GM19467 (cell line): ENCODE data around the gene NPW.
A peak's percentile ranks its signal among the peaks of the same experiment; 100 is the strongest.

Experiments
- ATAC-seq: cut with Tn5 transposase; IDR thresholded peaks from one replicate; pipeline ENCODE4 v1.9.1; 2021; ENCODE audit warnings: mild to moderate bottlenecking, moderate library complexity; ENCODE audit not compliant: unreplicated experiment

NPW gene

DNA sequence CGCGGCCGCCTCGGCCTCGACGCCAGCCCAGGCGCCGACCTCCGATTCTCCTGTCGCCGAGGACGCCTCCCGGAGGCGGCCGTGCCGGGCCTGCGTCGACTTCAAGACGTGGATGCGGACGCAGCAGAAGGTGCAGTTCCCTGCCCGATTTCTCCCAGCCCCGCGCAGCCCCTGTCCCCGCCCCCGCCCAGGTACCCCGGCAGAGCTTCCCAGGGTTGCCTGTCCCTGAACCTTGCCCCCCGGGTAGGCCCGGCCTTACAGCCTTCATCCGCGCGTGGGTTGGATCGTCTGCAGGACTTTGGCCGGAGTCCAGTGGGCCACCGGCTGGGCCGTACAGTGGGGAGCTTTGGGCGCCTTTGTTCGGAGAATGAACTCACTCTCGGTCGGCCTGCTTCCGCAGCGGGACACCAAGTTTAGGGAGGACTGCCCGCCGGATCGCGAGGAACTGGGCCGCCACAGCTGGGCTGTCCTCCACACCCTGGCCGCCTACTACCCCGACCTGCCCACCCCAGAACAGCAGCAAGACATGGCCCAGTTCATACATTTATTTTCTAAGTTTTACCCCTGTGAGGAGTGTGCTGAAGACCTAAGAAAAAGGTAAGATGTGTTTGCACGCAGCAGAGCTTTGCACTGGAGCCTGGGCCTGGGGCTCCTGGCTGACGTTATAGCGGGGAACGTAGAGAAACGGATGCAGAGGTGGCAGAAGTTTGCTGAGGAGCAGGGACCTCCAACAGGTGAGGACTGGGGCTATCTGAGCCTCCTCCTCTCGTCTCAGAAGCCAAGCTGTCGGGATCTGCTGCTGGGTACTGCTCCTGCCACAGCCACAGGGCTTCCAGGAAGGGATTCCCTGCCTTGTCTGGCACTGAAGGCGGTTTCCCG is 35.0 kb upstream of the NPW start:
- peak; percentile 4 for ATAC-seq

DNA sequence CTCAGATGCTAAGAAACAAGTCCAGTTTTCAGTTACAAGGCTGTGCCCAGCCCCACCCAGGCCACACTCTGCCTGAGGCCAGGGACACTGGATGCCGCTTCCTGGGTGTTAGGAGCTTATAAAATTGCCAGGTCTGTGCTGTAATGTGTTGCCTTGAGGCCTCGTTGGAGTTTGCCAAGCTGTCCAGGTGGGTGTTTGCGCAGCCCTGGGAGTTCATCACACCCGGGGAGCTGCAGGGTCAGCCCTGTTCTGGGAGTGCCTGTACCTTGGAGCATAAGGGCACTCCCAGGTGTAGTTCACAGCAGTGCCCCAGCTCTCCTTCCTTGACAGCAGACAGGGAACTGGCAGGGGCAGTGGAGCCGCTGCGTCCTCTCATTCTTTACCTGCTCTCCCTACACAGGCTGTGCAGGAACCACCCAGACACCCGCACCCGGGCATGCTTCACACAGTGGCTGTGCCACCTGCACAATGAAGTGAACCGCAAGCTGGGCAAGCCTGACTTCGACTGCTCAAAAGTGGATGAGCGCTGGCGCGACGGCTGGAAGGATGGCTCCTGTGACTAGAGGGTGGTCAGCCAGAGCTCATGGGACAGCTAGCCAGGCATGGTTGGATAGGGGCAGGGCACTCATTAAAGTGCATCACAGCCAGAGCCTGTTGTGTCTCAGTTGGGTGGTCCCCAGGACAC is 34.0 kb upstream of the NPW start:
- no peak for ATAC-seq

DNA sequence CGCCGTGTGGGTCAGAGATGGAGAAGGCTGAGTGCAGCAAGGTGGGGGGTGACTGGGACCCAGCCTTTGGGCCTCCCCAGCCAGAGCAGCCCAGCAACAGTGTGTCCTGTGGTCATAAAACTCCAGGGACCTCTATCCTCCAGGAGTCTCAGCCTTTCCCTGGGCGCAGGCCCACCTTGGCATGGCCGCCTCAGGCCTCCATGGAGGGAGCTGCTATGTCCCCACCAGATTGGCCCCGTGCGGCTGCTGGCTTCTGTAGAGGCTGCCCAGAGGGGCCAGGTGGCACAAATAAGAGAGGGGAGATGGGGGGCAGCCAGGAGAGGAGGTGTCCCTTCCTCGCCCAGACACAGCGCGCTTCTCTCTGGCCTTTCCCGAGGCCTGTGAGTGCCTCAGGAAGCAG is 32.4 kb upstream of the NPW start:
- no peak for ATAC-seq

DNA sequence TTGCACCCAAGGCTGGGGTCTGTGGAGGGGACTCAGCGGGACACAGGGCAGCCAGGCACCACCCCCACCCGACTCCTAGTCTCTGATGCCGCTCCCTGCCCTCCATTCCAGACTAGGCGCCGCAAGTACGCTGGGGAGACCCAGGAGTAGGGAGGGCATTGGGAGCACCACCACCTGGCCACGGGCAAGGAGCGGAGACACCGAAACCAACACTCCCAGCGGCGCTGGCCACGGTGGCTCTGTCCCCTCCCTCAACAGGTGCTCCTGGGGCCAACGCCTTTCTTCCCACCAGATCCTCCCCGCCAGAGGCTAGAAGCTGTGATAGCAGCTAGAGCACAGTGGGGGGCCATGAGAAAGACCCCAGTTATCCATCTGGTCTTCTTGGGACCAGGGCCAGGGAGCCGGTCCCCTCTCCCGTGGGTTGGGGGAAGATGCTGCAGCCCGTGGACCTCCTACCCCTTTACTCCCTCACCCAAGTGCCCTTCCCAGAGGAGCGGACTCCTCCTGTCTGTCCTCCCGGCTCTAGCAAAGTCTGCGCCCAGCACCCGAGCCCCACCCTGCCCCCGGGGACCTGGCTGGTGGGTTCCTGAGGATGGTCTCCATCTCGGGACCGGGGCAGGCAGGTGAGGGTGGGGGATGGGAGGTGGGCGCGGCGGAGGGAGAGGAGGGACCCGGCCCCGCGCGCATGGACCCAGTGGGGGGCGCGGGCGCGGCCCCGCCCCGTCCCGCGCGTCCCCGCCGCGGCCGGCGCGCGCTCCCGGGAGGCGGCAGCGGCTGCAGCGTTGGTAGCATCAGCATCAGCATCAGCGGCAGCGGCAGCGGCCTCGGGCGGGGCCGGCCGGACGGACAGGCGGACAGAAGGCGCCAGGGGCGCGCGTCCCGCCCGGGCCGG is 30.1 kb upstream of the NPW start, which contains the start of gene SYNGR3:
Gene SYNGR3, plus strand, starts transcription at position 762 of the 892 bp plus-strand sequence. CDS start 133 bp downstream, outside the sequence.
- ATAC-seq, result no peak

DNA sequence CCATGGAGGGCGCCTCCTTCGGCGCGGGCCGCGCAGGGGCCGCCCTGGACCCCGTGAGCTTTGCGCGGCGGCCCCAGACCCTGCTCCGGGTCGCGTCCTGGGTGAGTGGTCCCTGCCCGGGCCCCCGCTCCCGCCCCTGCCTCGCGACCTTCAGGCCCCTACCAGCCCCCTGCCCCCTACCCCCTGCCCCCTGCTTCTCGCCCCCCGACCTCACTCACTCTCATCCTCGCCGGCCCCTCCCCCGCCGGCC is 29.6 kb upstream of the NPW start:
- no peak for ATAC-seq

DNA sequence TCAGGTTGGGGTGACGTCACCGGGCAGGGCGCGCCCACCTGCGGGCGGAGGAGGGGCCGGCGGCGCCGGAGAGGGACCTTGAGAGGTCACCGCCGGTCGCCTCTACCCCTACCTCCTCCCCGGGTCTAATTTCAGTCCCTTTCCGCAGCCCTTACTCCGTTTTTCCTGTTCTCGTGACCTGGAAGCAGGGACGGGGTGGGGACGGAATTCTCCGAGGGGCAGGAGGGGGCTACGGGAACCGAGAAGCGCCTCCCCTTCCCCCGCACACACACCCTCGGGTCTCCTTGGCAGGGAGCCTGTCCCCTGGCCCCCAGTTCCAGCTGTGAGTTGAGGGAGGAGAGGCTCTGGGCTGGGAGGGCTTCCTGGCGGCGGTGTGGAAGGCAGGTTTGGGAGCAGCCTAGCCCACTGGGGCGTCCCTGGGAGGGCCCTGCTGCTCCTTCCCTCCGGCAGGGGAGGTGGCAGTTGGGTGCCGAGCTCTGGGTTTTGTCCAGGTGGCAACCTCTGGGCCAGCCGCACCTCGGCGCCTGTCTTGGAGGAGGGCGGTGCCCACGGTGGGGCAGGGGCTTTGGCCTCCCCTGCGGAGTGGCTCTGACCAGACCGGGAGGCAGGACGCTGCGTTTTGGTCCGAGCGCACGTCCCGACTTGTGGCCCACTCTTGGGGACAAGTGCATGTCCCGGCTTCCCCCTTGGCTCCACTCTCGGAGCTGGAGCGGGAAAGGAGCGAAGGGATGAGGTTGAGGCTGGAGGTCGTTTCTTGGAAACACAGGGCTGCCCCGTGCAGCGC is 29.0 kb upstream of the NPW start:
- ATAC-seq, result no peak

DNA sequence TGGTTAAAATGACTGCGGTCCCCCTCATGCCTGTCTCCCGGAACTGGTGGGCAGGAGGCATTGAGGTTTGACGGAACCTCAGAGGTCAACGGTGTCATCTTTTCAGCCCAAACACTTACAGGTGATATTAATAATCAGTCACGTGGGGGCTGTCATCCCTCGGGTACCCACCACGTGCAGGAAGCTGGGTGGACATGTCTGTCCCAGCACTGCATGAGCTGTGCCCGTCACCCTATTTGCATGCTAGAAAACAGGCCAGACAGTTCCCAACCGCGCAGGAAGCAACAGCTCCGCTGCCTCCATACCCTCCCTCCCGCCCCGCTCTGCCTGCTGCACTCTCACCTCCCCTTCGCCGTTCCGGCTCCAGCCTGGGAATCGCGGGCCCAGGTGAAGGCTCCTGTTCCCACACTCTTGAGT is 28.4 kb upstream of the NPW start:
- ATAC-seq, result peak; percentile 43

DNA sequence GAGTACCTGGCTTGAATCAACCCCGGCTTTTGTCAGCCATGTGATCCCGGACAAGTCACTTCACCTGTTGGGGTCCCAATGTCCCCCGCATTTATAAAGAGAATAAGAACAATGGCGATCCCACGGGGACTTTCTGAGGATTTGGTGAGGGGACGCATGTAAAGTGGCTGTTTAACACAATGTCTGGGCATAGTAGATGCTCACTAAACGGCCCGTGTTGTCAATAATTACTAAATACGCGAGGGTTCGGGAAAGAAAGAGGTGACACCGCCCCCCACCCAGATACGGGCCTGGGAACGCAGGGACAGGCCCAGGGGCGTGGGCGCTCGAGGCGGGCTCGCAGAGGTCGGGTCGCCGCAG is 28.0 kb upstream of the NPW start:
- no peak for ATAC-seq

DNA sequence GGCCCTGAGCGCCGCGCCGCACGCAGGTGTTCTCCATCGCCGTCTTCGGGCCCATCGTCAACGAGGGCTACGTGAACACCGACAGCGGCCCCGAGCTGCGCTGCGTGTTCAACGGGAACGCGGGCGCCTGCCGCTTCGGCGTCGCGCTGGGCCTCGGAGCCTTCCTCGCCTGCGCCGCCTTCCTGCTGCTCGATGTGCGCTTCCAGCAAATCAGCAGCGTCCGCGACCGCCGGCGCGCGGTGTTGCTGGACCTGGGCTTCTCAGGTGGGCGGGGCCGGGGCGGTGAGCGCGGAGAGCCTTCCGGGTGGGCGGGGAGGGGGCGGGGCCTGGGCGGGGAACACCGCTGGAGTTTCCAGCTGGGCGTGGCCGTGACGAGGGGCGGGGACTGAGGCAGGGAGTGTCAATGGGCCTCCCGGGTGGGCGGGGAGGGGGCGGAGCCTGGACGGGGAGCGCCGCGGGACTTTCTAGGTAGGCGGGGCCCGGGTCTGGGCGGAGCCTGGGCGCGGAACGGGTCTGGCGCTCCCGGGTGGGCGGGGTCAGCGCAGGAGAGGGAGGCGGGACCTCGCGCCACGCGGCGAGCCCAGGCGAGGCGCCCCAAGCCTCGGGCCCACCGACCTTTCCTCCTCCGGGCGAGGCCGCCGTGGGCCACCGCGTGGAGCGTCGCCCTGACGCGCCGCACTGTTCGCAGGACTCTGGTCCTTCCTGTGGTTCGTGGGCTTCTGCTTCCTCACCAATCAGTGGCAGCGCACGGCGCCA is 27.5 kb upstream of the NPW start:
- peak; percentile 41 for ATAC-seq

DNA sequence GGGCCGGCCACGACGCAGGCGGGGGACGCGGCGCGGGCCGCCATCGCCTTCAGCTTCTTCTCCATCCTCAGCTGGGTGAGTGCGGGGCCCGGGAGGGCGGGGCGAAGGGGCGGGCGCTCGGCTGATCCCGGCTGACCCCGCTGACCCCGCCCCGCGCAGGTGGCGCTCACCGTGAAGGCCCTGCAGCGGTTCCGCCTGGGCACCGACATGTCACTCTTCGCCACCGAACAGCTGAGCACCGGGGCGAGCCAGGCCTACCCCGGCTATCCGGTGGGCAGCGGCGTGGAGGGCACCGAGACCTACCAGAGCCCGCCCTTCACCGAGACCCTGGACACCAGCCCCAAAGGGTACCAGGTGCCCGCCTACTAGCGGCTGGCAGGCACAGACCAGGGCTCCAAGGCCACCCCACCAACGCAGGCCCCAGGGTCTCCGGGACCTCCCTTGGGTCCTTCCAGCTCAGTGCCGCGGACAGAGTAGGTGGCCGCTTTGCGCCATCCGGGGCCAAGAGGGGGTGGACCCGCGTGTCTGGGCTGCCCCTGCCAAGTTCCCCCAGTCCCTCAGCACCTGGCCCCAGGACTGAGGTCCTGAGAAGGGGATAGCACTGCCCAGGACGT is 26.8 kb upstream of the NPW start:
- ATAC-seq, result no peak

DNA sequence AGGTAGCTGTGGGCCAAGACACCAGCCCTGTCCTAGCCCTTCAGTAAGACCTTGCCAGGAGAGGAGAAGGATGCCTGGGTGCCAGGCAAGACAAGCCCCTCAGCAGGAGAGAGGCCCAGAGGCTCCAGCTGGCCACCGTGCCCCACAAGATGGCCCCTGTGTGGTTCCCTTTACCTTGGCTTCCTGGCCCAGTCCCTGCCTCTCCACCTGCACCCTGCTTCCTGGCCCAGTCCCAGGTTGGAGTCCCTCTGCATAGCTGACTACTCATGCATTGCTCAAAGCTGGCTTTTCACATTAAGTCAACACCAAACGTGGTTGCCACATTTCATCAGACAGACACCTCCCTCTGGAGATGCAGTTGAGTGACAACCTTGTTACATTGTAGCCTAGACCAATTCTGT is 25.9 kb upstream of the NPW start:
- ATAC-seq, result no peak

DNA sequence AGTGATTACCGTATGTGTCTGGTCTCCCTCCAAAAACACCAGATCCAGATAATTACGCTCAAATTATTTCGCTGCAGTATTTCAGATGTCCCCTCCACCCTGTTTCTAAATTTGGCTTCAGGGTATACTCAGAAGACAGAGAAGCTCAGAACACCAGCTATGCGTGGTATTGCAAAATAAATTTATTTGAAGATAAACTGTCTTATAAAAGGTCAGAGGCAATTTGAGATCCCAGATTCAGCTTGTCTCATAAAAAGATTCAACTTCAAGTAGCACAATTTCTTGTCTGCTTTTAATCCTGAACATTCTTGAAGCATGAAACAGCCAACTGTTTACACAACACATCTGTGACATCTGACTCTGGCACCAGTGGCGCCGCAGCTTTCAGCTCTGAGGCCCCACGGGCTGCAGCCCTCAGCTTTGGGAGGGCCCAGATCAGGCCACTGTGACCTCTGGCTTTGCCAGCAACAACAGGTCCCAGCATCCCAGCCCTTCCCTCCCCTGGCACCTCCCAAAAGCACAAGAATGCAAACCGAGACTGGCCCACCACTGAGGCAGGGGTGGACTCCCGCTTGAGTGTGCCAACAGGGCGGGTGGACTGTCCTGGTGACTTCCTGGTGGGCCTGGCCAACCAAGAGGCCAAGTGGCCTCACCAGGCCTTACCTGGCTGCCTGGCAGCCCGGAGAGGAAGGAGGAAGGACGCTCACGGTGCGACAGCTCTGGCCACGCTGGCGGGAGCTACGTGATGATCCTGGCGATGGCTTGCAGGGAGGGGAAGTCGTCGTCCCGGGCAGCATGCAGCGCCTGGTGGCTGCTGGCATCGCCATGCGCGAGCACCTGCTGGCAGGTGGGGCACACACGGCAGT is 21.9 kb upstream of the NPW start:
- no peak for ATAC-seq

DNA sequence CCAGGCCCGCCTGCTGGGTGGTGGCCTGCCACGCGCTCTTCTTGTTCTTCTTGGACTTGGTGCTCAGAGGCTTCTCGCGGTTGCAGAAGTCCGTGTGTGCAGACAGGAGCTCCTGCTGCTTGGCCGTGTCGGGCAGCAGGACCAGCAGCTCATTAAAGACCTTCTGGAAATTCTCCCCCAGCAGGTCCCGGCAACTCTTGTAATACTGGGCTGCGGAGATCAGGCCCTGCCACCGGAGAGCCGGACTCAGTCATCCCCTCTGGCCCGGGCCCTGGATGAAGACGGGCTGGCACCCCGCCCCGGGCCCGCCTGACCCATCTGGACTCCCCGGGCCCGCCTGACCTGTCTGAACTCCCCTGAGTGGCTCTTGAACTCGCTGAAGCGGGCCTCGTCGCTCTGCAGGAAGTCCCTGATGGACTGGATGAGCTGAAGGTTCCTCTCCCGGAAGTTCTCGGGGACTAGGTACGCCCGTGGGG is 21.2 kb upstream of the NPW start:
- ATAC-seq, result no peak

DNA sequence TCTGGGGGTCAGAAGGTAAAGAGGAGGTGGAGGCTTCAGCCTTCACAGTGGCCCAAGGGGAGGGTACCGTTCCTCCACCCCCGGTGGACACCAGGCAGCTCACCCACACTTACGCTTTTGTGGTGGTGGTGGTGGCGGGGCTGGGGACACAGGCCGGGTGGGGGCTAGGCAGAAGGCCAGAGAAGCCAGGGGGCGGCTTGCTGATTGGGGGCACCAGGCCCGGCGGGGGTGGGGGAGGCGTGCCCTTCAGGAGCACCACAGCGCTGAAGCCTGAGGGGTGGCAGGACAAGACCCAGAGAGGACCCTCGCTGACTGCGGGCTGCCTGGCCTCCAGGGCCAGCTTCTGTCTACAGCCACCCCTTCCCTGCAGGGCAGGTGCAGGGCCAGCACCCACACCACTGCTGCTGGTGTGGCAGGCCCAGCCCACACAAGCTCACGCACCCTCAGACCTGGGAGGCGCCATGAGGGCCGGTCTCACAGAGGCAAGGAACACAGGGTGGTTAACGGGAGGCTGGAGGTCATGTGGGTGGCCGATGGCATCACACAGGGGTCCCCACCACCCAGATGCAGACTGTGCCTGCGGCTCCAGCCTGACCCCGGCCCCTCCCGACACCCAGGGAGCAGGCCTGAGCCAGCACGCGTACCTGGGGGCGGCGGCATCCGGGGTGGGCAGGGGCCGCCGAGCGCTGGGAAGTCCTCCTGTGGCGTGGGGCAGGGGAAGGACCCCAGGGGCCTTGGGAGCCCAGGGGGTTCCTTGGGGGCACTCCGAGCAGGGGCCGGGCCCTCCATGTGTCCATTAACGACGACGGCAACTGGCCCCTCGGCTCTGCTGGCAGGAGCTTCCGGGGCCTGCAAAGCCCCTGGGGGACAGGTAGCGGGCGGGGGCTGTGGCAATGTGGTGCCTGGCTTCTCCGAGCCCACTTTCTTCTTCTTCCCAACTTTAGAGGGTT is 20.5 kb upstream of the NPW start:
- ATAC-seq, result no peak

DNA sequence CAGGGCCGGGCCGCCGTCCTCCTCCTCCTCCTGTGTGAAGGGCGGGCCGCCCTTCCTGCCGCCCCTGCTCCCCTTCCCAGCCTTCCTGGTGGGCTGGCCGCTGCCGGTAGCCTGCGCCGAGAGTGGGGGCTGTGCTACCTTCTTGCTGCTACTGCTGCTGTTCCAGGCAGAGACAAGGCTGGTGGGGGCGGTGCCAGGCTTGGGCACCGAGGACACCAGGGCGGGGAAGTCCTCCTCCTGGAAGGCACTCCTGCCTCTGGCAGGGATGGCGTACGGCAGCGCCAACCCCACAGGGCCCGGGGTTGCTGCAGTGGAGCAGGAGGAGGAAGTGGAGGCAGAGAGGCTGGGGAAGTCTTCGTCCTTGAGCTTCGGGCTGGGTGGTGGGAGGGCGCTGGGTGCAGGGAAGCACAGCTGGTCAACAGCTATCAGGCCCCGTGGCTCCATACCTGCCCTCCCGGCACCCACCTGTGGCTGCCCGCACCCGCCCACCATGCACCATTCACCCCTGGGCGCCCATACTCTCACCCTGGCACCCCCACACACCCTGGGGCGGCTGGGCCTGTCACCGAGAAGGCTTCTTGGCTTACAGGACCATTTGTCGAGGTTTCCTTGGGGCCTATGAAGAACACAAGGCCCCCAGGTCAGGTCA is 19.6 kb upstream of the NPW start:
- ATAC-seq, result no peak

DNA sequence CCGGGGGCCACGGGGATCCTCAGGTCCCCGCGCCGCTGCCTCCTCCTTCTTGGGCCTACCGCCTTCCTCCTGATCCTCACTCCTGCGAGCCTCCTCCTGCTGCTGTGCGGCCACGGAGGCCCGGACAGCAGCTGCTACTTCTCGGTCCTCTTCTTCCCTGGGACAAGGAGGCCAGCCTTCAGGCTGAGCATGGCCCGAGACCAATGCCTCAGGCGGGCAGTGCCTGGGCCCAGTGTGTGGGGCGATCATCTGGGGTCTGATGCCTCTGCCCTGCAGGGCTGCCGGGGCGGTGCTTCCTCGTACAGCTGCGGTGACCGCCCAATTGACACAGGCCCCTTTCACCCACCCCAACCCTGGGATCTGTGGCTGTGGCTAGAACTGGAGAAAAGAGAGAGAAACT is 18.6 kb upstream of the NPW start:
- no peak for ATAC-seq
